Measurements from ENCODE around the gene GLS2.
"Not testable (repeated sequence)": the region's sequence is repeated elsewhere in the genome, so short reads cannot be mapped to it uniquely, and the experiment has no call there.

Gene GLS2

DNA sequence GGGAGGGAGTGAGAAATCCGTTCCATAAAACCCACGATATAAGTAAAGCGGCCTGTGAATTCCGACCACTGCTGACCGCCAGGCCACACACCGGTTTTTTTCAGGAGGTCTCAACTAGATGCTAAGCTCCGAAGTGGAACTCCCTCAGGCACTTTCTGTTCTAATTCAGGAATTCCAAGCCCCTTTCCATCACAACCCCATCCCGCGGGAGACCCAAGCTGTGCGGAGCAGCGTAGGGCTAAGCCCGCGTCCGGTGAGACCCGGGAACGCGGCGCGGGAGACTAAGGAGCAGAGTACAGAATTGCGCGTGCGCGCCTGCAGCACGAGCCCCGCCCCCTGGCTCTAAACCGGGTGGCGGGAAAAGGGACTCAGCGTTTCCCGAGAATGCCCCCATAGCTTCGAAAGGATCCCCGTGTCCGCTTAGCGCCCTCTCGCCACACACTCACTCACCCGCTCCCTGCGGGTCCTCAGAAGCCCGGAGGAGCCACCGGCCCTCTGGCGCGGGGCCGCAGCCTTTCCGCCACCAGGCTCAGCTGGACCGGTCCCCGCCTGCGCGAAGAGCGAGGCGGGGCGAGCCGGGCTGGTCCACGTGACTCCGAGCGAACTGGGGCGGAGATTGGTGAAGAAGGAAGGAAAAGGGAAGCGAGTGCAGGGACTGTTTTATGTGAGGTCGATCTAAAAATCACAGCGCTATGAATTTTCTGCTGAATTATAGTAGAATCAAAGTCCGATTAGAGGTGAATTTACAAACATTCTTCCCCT is 38.9 kb downstream of the GLS2 start, which contains the start of gene TIMELESS:
Gene TIMELESS, minus strand, starts transcription at position 567 of the 762 bp plus-strand sequence. CDS start 15,256 bp downstream, outside the sequence.
- peak; percentile 95 for DNase-seq (ENCODE audit: low spot score)

DNA sequence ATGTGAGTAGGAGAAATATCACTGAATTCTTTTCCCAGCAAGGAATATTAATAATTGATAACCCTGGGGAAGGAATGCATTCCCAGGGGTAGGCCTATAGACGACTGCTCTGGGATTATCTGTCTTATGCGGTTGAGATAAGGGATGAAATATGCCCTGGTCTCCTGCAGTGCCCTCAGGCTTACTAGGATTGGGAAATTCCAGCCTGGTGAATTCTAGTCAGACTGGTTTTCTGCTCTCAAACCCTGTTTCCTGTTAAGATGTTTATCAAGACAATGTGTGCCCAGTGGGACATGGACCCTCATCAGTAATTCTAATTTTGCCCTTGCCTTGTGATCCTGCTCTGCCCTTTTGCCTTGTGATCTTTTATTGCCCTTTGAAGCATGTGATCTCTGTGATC is 44.8 kb downstream of the GLS2 start:
- not testable (repeated sequence) for DNase-seq (ENCODE audit: low spot score)

DNA sequence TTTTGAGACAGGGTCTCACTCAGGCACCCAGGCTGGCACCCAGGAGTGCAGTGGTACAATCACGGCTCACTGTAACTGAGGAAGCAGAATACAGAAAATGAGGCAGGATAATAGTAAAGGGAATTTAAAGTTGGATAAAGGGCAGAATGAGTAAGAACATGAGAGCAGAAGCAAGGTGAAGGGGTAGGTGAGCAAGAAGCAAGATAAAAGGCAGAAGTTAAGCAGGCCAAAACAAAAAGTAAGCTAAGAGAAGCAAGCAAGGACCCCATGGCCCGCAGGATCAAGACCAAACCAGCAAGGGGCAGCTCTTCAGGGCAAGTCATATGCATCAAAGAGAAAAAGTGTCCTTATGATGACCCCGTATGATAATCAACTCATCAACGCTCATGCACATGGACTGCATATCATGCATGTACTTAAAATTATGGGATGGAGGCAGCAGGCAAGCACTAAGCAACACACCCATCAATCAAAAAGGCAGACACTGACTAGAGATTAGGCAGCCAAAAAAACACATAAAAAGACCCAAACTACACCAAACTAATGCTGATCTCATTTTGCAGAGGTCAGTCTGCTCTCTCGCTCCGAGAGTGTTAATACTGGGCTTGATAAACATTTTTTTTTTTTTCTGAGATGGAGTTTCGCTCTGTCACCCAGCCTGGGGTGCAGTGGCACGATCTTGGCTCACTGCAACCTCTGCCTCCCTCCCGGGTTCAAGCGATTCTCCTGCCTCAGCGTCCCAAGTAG is 50.4 kb downstream of the GLS2 start:
- DNase-seq (ENCODE audit: low spot score): no peak

DNA sequence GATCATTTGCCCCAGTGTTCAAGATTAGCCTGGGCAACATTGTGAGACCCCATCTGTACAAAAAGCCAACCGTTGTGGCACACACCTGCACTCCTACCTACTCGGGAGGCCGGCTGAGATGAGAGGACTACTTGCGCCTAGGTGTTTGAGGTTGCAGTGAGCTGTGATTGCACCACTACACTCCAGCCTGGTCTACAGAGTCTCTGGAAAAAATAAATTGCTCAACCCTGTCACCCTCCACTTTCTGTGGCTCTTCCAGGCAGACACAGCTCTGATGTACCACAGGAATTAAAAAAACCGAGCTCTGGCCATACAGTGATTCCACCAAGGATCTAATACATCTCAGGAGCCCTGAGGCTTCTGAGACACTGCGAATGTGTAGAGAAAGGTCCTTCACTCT is 53.1 kb downstream of the GLS2 start:
- no peak for DNase-seq (ENCODE audit: low spot score)

DNA sequence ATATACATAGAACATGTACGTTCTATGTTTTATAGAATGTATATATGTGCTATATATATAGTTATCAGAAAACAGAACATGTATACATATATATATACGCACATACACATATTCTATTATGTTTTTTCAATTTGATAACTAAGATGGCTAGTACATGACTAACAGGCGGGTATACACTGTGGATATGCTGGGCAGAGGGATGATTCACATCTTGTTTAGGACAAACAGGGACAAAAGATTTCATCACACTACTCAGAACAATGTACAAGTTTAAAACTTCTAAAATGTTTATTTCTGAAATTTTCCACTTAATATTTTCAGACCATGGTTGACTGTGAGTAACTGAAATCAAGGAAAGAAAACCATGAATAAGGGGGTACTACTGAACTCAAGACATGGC is 56.1 kb downstream of the GLS2 start:
- no peak for DNase-seq (ENCODE audit: low spot score)

DNA sequence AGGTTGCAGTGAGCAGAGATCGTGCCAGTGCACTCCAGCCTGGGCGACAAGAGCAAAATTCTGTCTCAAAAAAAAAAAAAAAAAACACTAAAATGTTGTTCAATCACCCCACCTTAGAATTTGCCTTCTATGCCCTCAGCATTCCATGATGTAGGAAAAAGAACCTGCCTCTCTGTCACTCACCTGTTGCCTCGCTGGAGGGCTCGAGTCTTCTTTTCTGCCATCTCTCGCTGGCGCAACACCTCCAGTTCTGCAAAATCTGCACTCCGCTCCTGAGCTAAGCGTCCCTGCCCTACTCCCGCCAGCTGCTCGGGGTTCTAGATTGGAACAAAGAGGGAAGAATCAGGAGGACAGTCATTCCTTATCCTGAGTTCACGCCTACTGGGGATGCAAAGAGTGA is 56.7 kb downstream of the GLS2 start:
- no peak for DNase-seq (ENCODE audit: low spot score)

DNA sequence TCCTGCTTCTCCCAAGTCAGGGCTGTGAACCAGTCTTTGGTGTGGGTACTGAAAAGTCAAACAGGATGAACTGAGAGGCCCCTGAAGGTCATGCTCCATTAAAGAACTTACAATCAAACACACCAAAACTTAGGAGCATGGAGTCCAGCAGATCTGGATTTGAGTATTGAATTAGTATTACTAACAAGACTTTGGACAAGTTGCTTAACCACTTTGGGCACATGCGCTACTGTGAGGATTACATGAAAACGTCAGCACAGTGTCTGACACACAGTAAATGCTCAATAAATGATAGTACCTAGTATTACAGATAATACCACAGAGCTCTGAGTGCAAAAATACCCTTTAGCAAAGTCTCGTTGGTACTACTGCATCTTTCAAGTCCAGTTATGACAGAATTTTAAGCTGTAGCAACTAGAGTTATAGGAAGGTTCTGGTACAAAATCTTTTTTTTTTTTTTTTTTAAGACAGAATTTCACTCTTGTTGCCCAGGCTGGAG is 62.0 kb downstream of the GLS2 start:
- no peak for DNase-seq (ENCODE audit: low spot score)

DNA sequence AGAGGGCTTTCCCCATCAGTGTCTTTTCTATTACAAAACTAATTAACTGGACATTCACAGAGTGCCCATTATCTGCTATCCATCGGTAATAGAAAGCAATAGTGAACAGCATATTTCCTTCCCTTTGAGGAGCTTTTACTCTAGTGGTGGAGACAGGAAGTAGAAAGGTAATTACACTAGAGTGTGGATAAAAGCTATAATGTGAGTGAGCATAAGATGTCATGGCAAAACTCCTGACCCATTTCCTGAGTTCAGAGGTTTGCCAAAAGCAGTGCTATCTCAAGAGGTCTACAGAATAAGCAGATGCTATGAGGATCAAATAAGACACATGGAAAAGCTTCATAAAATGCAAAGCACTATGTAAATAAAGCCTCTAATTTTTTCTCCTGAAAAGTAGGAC is 62.8 kb downstream of the GLS2 start:
- DNase-seq (ENCODE audit: low spot score): no peak

All from left forelimb (tissue), 1 donor.